ENCODE measurements around the gene GTF3C4.

GTF3C4 gene

DNA sequence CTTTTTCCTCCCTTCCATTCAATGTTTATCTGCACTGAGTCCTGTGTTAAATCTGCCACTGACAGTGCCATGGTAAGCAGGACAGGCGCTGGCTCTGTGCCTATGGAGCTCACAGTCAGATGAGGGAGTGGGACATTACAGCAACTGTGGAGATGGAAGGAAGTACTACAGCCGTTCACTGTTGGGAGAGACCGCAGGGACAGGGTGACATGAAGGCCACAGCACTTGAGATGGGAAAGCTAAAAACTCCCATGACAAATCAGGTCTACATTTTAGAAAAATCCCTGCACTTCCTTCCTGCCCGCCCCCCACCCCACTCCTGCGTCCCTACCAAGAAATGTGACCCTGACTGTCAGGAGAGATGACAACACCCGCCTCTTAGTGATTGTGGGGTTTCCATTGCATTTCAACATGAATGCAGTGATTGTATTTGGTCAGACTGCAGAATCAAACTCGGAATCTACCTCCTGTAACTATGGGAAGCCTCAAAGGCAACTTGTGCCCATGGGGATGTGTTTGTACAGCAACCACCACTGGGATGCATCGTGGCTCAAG is 56.4 kb downstream of the GTF3C4 start:
- Histone ChIP-seq H3K4me3 (ENCODE audit: low read length in 2 of 2) (no peak overlapping the region), H2BK15ac (ENCODE audit: low read length) (no peak overlapping the region), H3K4me2 (ENCODE audit: insufficient read depth, low read length, poor library complexity, severe bottlenecking) (no peak overlapping the region), H3K9ac (ENCODE audit: low read depth, low read length, poor library complexity) (no peak overlapping the region), H2BK120ac (ENCODE audit: low read depth, low read length) (no peak overlapping the region), H2BK5ac (ENCODE audit: low read length) (no peak overlapping the region), H3K23ac (ENCODE audit: low read depth, low read length, poor library complexity) (no peak overlapping the region), H2AFZ (ENCODE audit: low read length) (no peak overlapping the region), H3K36me3 (replicated peaks in 1 of 2; ENCODE audit: control insufficient read depth in 2 of 2, insufficient read depth in 2 of 2, low read length in 2 of 2) (no peaks in the 10 kb centered on the region), H3K79me1 (ENCODE audit: low read depth, low read length) (no peaks in the 10 kb centered on the region), H2AK5ac (ENCODE audit: low read depth, low read length) (no peak overlapping the region), H2BK12ac (ENCODE audit: low read length) (no peak overlapping the region), H3K14ac (ENCODE audit: low read length) (no peak overlapping the region), H3K4me1 (ENCODE audit: control insufficient read depth in 2 of 2, insufficient read depth in 1 of 2, low read depth in 1 of 2, low read length in 2 of 2) (peaks cover 0 to 2% of the 10 kb centered on the region in 2 donors), H4K91ac (ENCODE audit: low read depth, low read length, poor library complexity) (no peak overlapping the region), H3K18ac (ENCODE audit: low read length) (no peak overlapping the region), H3K27ac (replicated peaks; ENCODE audit: low read length) (no peak overlapping the region), H3K9me3 (replicated peaks in 1 of 2; ENCODE audit: control insufficient read depth in 2 of 2, insufficient read depth in 1 of 2, low read depth in 1 of 2, low read length in 2 of 2) (no peaks in the 10 kb centered on the region), H3K4ac (ENCODE audit: low read length) (no peak overlapping the region), H4K8ac (ENCODE audit: low read depth, low read length) (no peak overlapping the region), H3K27me3 (ENCODE audit: control insufficient read depth in 3 of 3, insufficient read depth in 3 of 3, low read depth in 1 of 3, low read length in 3 of 3) (peaks cover 0 to 11% (median 0%) of the 10 kb centered on the region in 3 experiments)
- no peak for DNase-seq (ENCODE audit: low spot score)
- no CpG with 5 or more reads among the region's 8 CpGs for WGBS, 2 donors (ENCODE audit: extremely low coverage in 2 of 2, insufficient read length in 2 of 2, insufficient replicate concordance in 1 of 2)

DNA sequence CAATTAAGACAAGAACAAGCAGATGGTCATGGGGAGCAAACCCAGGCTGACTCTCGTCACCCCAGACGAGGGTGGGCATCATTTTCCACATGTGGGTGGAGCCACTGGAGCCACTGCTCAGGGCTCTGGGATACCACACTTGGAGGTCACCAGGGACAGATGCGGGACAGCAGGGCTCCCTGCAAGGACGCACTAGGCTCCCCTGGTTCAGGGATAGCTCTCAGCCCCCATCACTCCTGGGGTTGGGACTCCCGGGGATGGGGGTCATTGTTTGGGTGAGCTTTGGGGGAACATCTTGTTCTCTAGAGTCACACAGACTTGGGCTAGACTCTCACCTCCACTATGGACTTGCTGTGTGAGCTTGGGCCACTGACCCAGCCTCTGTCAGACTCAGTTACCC is 57.8 kb downstream of the GTF3C4 start:
- Histone ChIP-seq H2BK15ac (ENCODE audit: low read length) (no peak overlapping the region), H2BK12ac (ENCODE audit: low read length) (no peak overlapping the region), H3K27me3 (ENCODE audit: control insufficient read depth in 3 of 3, insufficient read depth in 3 of 3, low read depth in 1 of 3, low read length in 3 of 3) (peaks cover 0 to 11% (median 0%) of the 10 kb centered on the region in 3 experiments), H2AFZ (ENCODE audit: low read length) (no peak overlapping the region), H3K9ac (ENCODE audit: low read depth, low read length, poor library complexity) (no peak overlapping the region), H2AK5ac (ENCODE audit: low read depth, low read length) (peak overlapping the region; percentile 12), H3K18ac (ENCODE audit: low read length) (no peak overlapping the region), H2BK120ac (ENCODE audit: low read depth, low read length) (no peak overlapping the region), H3K14ac (ENCODE audit: low read length) (no peak overlapping the region), H3K9me3 (replicated peaks in 1 of 2; ENCODE audit: control insufficient read depth in 2 of 2, insufficient read depth in 1 of 2, low read depth in 1 of 2, low read length in 2 of 2) (no peaks in the 10 kb centered on the region), H4K8ac (ENCODE audit: low read depth, low read length) (no peak overlapping the region), H3K4me2 (ENCODE audit: insufficient read depth, low read length, poor library complexity, severe bottlenecking) (no peak overlapping the region), H3K4me3 (ENCODE audit: low read length in 2 of 2) (no peak overlapping the region), H3K23ac (ENCODE audit: low read depth, low read length, poor library complexity) (no peak overlapping the region), H3K27ac (replicated peaks; ENCODE audit: low read length) (no peak overlapping the region), H3K4ac (ENCODE audit: low read length) (no peak overlapping the region), H2BK5ac (ENCODE audit: low read length) (no peak overlapping the region), H3K79me1 (ENCODE audit: low read depth, low read length) (no peaks in the 10 kb centered on the region), H3K36me3 (replicated peaks in 1 of 2; ENCODE audit: control insufficient read depth in 2 of 2, insufficient read depth in 2 of 2, low read length in 2 of 2) (no peaks in the 10 kb centered on the region), H3K4me1 (ENCODE audit: control insufficient read depth in 2 of 2, insufficient read depth in 1 of 2, low read depth in 1 of 2, low read length in 2 of 2) (peaks cover 2 to 3% of the 10 kb centered on the region in 2 donors), H4K91ac (ENCODE audit: low read depth, low read length, poor library complexity) (no peak overlapping the region)
- no peak for DNase-seq (ENCODE audit: low spot score)
- no CpG with 5 or more reads among the region's 5 CpGs for WGBS, 2 donors (ENCODE audit: extremely low coverage in 2 of 2, insufficient read length in 2 of 2, insufficient replicate concordance in 1 of 2)

DNA sequence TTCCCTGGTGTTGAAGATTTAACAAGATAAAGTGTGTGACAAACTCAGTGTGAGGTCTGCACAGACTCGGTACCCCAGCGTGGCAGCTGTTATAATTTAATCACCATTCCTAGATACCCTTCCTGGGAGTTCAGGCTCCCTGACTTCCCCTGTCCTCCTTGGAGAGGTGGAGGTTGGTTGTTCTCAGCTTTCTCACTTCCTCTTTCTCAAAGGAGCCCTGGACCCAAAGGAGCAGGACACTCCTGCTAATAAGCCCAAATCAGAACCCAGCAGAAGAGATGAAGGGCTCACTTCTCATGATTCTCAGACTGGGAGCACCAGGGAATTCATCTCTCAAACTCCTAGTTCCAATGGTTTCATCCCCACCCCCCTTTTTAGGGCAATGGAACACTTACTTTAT is 58.2 kb downstream of the GTF3C4 start:
- Histone ChIP-seq H2AFZ (ENCODE audit: low read length) (no peak overlapping the region), H2AK5ac (ENCODE audit: low read depth, low read length) (no peak overlapping the region), H3K18ac (ENCODE audit: low read length) (no peak overlapping the region), H3K23ac (ENCODE audit: low read depth, low read length, poor library complexity) (no peak overlapping the region), H3K4ac (ENCODE audit: low read length) (no peak overlapping the region), H2BK12ac (ENCODE audit: low read length) (no peak overlapping the region), H2BK15ac (ENCODE audit: low read length) (no peak overlapping the region), H3K79me1 (ENCODE audit: low read depth, low read length) (no peaks in the 10 kb centered on the region), H2BK5ac (ENCODE audit: low read length) (no peak overlapping the region), H3K27ac (replicated peaks; ENCODE audit: low read length) (no peak overlapping the region), H3K4me1 (ENCODE audit: control insufficient read depth in 2 of 2, insufficient read depth in 1 of 2, low read depth in 1 of 2, low read length in 2 of 2) (peaks cover 2 to 3% of the 10 kb centered on the region in 2 donors), H3K27me3 (ENCODE audit: control insufficient read depth in 3 of 3, insufficient read depth in 3 of 3, low read depth in 1 of 3, low read length in 3 of 3) (peaks cover 0 to 14% (median 0%) of the 10 kb centered on the region in 3 experiments), H2BK120ac (ENCODE audit: low read depth, low read length) (no peak overlapping the region), H3K14ac (ENCODE audit: low read length) (no peak overlapping the region), H3K36me3 (replicated peaks in 1 of 2; ENCODE audit: control insufficient read depth in 2 of 2, insufficient read depth in 2 of 2, low read length in 2 of 2) (no peaks in the 10 kb centered on the region), H3K9me3 (replicated peaks in 1 of 2; ENCODE audit: control insufficient read depth in 2 of 2, insufficient read depth in 1 of 2, low read depth in 1 of 2, low read length in 2 of 2) (no peaks in the 10 kb centered on the region), H3K4me3 (ENCODE audit: low read length in 2 of 2) (no peak overlapping the region), H4K91ac (ENCODE audit: low read depth, low read length, poor library complexity) (no peak overlapping the region), H3K4me2 (ENCODE audit: insufficient read depth, low read length, poor library complexity, severe bottlenecking) (no peak overlapping the region), H4K8ac (ENCODE audit: low read depth, low read length) (no peak overlapping the region), H3K9ac (ENCODE audit: low read depth, low read length, poor library complexity) (no peak overlapping the region)
- no CpG with 5 or more reads among the region's 2 CpGs for WGBS, 2 donors (ENCODE audit: extremely low coverage in 2 of 2, insufficient read length in 2 of 2, insufficient replicate concordance in 1 of 2)
- DNase-seq (ENCODE audit: low spot score), result no peak

DNA sequence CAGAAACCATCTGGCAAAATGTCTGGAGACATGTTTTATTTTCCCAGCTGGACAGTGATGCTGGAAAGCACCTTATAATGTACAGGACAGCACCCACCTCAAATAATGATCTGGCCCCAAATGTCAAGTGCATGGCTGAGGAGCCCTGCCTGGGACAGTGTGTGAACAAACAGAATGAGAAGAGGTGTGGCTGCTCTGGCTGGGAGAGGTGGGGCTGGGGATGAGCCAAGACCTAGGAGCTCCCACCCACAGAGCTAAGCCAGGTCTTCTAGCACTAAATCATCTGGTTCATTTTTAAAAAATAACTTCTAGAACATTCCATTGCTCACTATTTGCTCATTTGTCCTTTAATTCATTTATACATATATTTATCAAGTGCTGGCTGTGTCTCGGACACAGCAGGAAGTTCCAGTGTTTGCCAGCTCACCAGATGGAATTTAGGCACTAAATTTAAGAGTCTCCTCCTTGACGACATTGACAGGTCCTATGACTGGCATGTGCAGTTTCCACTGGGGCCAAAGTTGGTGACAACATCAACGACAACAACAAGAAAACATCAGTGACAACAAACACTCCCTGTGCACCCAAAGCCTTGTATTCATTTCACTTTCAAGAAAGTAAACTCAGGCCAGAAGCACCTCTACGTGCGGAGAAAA is 59.1 kb downstream of the GTF3C4 start:
- Histone ChIP-seq H3K4me3 (ENCODE audit: low read length in 2 of 2) (no peak overlapping the region), H2BK15ac (ENCODE audit: low read length) (no peak overlapping the region), H3K36me3 (replicated peaks in 1 of 2; ENCODE audit: control insufficient read depth in 2 of 2, insufficient read depth in 2 of 2, low read length in 2 of 2) (no peaks in the 10 kb centered on the region), H3K4ac (ENCODE audit: low read length) (no peak overlapping the region), H2BK12ac (ENCODE audit: low read length) (no peak overlapping the region), H4K8ac (ENCODE audit: low read depth, low read length) (no peak overlapping the region), H3K79me1 (ENCODE audit: low read depth, low read length) (no peaks in the 10 kb centered on the region), H2BK120ac (ENCODE audit: low read depth, low read length) (no peak overlapping the region), H3K4me1 (ENCODE audit: control insufficient read depth in 2 of 2, insufficient read depth in 1 of 2, low read depth in 1 of 2, low read length in 2 of 2) (peaks cover 0 to 3% of the 10 kb centered on the region in 2 donors), H3K27ac (replicated peaks; ENCODE audit: low read length) (no peak overlapping the region), H3K27me3 (ENCODE audit: control insufficient read depth in 3 of 3, insufficient read depth in 3 of 3, low read depth in 1 of 3, low read length in 3 of 3) (peaks cover 0 to 14% (median 0%) of the 10 kb centered on the region in 3 experiments), H2AFZ (ENCODE audit: low read length) (no peak overlapping the region), H2AK5ac (ENCODE audit: low read depth, low read length) (no peak overlapping the region), H3K4me2 (ENCODE audit: insufficient read depth, low read length, poor library complexity, severe bottlenecking) (no peak overlapping the region), H3K18ac (ENCODE audit: low read length) (no peak overlapping the region), H3K9ac (ENCODE audit: low read depth, low read length, poor library complexity) (no peak overlapping the region), H3K14ac (ENCODE audit: low read length) (no peak overlapping the region), H4K91ac (ENCODE audit: low read depth, low read length, poor library complexity) (no peak overlapping the region), H2BK5ac (ENCODE audit: low read length) (no peak overlapping the region), H3K9me3 (replicated peaks in 1 of 2; ENCODE audit: control insufficient read depth in 2 of 2, insufficient read depth in 1 of 2, low read depth in 1 of 2, low read length in 2 of 2) (no peaks in the 10 kb centered on the region), H3K23ac (ENCODE audit: low read depth, low read length, poor library complexity) (no peak overlapping the region)
- WGBS, 2 donors (ENCODE audit: extremely low coverage in 2 of 2, insufficient read length in 2 of 2, insufficient replicate concordance in 1 of 2), result no CpG with 5 or more reads among the region's 5 CpGs
- no peak for DNase-seq (ENCODE audit: low spot score)

Measured in neuronal stem cell (in vitro differentiated cells).